GM19023 (cell line): ENCODE data around the gene SLC25A30.
"Not testable (repeated sequence)": the region's sequence is repeated elsewhere in the genome, so short reads cannot be mapped to it uniquely, and the experiment has no call there.

Experiments used
- ATAC-seq: cut with Tn5 transposase; IDR thresholded peaks from one replicate; pipeline ENCODE4 v1.9.1; 2021; ENCODE audit warnings: mild to moderate bottlenecking, moderate library complexity; ENCODE audit not compliant: unreplicated experiment

SLC25A30 gene

DNA sequence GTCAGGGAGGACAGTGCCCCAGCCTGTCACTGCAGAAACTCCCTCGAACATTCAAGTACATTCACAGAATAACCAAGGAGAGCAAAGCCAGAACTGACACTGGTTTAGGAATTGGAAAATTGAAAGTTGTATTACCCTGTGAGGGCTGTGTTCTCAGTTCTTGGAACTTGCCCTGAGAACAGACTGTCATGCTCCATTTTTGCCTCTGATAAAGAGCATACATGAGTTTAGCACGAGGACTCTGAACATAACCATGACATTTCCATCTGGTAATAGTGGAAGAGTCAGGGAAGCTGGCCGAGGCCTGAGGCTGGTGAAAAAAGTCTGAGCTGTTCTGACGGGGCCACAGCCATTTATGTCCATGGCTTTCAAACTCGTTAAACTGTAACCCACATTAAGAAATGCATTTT lies 15.2 kb upstream of the SLC25A30 start:
- no peak for ATAC-seq

DNA sequence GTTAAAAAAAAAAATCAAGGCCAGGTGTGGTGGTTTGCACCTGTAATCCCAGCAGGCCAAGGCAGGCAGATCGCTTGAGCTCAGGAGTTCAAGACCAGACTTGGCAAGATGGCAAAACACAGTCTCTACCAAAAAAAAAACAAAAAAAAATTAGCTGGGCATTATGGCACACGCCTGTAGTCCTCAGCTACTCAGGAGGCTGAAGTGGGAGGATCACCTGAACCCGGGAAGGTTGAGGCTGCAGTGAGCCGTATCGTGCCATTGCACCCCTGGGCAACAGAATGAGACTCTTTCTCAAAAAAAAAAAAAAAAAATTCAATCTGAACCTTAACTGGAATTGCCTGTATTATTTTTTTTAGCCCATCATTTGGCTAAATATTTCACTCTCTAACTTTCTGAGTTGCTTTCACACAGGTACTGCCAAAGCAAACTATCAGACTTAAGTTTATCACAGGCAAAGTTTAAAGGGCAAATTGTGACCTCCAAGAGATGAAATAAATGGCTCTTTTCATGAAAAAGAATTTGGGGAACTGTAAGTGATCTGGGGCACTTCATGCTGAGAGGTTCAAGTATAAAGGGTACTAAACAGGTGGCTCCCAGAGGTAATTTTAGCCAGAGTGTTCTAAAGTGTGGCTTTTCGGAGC lies 14.7 kb upstream of the SLC25A30 start:
- ATAC-seq = no peak

DNA sequence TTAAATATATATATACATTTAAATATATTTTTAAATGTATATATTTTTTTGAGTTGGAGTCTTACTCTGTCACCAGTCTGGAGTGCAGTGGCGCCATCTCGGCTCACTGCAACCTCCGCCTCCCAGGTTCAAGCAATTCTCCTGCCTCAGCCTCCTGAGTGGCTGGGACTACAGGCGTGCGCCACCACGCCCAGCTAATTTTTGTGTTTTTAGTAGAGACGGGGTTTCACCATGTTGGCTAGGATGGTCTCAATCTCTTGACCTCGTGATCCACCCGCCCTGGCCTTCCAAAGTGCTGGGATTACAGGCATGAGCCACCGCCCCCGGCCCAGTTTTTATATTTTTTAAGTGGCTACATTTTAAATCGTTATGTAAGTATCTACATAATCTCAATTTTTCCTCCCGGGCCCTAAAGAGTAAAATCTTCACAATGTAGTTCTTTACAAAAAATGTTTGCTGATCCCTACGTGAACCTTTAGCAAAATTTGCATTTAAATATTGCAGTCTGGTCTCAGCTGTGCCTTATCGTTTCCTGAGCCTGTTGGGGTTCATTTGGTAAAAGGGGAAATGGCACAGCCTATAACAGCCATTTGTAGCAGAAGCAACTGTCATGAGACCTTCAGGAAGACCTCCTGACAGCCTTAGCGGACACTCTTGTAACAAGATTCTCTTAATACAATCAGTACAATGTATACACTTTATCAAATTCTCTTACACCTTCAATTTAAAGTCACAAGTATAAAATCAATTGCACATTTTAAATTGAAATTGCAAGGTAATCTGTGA lies 8.1 kb upstream of the SLC25A30 start:
- not testable (repeated sequence) for ATAC-seq

DNA sequence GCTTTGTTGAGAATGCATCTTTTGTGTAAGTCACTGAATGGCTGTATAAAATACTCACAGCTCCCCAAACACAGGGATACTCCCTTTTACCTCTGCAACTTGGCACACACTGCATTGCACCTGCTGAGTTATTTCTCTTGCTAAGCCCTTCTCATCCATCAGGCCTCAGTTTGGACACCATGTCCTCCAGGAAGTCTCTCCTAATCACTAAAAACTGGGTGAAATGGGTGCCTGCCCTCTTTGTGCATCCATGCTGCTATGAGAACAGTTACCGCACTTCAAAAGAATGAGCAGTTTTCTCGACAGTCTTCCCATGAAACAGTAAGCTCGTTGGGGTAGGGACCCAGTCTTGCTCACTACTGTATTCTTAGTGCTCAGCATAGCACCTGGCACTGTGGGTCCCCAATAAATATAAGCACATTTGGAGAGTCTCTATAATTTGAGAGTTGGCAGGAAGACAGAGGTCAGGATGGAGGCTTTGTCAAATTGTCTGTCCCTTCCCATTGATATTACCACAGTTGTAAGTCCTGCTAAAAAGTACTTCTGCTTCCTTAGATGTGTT lies 4.6 kb upstream of the SLC25A30 start:
- ATAC-seq = no peak

DNA sequence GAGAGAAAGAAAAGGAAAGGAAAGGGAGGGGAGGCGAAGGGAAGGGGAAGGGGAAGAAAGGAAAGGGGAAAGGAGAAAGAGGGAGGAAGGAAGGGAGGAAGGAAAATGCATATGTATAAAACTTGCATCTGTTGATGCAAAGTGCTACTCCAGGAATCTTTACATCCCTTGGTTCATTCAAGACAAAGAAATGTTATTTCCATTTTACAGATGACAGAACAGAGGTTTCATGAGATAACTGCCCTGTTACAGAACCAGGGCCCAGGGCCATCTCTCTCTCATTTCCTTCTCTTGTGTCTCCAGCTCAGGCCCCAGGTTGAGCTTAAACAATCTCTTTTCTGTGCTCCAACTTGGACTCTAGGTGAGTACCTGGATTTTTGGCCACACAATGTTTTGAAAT lies 1.8 kb upstream of the SLC25A30 start:
- ATAC-seq = no peak

DNA sequence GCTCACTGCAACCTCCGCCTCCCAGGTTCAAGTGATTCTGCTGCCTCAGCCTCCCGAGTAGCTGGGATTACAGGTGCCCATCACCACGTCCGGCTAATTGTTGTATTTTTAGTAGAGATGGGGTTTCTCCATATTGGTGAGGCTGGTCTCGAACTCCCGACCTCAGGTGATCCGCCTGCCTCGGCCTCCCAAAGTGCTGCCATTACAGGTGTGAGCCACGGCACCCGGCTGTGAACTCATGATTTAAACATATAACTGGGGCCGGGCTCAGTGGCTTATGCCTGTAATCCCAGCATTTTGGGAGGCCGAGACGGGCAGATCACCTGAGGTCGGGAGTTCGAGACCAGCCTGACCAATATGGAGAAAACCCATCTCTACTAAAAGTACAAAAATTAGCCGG lies 1.2 kb upstream of the SLC25A30 start:
- not testable (repeated sequence) for ATAC-seq

DNA sequence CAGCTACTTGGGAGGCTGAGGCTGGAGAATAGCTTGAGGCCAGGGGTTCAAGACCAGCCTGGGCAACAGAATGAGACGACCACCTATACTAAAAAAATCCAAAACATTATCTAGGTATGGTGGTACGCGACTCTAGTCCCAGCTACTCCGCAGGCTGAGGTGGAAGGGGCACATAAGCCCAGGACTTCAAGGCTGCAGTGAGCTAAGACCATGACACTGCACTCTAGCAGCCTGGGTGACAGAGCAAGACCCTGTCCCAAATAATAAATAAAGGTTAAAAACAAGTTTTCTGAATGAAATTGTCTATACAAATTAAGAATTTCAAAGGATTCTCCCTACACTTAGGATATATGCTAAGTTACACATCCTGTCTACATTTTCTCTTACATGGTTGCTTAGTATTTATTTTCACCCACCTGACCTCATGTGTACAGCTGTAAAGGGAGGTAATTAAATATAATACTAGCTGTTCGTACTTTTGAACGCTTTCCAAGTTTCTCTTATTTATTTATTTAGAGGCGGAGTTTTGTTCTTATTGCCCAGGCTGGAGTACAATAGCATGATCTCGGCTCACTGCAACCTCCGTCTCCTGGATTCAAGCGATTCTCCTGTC lies 1.6 kb downstream of the SLC25A30 start:
- no peak for ATAC-seq

DNA sequence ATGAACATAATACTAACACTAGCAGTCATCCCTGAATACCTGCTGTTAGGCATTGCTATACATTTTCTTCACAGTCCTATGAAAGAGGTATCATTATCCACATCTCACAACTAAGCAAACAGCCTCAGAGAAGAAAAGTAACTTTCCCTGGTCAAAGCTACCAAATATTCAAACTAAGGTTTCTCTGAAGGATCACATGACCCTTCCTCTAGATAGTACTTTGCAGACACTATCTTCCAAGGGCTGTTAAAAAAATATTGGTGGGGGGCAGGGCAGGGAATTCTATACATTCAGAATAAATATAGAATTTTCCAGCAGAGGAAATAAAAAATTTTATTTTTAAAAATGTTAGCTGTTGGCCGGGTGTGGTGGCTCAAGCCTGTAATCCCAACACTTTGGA lies 3.1 kb downstream of the SLC25A30 start:
- ATAC-seq = no peak

DNA sequence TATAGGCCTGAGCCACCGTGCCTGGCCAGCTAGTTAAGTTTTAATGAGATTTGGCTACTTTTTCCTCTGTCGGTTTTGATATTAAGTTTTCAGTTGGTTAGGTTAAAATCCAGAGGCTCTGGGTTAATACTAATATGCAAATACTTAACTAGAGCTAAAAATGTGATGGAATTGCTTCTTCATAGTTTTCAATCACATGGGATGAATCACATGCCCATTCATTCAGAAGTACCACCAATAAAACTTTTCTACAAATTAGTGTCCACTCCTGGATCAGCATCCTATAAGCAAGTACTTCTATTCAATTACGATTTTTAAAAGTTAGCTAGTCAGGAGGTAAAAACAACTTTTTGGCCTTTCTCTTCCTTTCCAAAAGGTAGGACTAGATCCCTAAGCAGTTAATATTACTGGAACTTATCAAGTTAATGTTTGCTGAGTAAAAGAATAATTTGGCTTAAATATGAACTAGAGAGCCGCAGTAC lies 4.3 kb downstream of the SLC25A30 start:
- no peak for ATAC-seq

DNA sequence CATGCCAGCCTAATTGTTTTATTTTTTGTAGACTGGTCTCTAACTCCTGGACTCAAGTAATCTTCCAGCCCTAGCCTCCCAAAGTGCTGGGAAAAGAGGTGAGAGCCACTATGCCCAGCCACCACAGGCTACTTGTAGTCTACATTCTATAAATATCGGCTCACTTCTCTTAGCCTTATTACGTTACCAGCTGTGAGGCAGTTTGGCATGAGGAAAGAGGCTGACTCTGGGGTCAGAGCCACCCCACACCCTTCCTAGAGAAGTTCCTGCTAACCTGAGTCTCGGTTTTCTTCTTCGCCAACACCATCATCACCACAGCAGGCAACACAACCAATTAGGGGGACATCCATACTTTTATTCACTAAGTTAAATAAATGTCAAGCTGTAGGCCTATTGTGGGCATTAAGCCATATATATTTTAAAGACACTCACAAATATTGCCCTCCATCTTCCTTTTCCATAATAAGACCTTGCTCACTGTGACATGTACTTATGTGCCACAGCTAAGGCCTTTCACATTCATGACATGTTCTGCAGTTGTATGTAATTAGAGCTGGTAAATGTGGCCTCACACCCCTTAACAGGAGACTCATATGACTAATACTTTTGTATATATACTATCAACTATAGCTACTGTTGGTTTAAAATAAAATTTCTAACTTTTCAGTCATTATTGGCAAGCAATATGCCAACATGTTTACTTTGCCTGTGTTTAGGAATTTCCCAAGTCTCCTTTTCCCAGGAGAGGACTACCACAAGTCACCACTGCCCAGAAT lies 5.7 kb downstream of the SLC25A30 start:
- no peak for ATAC-seq

DNA sequence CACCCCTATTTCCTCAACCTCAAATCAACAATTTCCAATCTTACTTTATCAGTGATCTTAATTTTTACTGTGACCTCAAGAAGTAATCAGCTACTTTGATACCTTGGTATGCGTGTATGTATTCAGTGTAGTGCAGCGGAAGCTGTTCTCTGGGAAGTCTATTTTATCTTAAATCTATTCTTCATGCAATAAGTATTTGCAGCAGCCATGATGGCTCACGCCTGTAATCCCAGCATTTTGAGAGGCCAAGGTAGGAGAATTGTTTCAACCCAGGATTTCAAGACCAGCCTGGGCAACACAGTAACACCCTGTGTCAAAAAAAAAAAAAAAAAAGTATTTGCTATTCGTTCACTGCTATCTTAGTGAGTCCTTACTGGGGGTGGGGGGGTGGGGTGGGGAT lies 6.5 kb downstream of the SLC25A30 start:
- no peak for ATAC-seq

DNA sequence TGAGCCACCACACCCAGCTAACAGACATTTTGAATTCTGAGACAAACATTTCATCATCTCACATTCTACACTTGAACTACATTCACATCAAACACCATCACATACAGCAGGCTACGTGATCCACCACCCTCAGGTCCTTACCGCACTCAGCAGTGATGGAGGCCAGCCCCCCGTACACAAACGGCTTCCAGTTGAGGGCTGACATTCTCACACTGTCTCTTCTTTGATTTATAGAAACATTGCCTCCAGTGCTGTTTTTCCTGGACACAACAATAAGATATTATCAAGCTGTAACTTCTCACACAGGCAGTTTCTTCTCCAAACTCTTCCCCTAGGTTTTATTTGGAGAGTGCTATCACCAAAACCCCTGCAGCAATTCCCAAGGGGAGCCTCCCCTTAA lies 7.0 kb downstream of the SLC25A30 start:
- no peak for ATAC-seq

DNA sequence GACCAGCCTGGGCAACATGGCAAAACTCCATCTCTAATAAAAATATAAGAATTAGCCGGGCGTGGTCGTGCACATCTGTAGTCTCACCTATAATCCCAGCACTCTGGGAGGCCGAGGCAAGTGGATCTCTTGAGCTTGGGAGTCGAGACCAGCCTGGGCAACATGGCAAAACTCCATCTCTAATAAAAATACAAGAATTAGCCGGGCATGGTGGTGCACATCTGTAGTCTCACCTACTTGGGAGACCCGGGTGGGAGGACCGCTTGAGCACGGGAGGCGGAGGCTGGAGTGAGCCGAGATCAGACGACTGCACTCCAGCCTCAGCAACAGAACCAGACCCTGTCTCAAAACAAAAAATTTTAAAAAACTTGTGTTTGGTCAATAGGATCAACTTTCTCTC lies 7.7 kb downstream of the SLC25A30 start:
- no peak for ATAC-seq

DNA sequence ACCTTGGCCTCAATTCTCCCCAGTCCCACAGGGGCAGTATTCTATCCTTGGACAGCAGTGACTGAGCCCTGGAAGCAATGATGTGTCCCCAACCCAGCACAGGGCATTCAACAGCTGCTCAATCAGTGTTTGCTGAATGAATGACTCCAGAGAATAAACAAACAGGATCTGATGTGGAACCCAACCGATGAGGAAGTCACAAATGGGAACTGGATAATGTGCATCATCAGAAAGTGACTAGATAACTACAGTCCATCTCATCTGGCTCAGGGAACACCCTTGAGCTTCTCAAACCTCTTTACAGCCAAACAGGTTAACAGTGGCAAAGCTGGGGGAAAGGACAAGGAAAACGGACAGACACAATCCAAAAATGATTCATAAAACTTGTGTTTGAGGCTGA lies 8.2 kb downstream of the SLC25A30 start:
- no peak for ATAC-seq

DNA sequence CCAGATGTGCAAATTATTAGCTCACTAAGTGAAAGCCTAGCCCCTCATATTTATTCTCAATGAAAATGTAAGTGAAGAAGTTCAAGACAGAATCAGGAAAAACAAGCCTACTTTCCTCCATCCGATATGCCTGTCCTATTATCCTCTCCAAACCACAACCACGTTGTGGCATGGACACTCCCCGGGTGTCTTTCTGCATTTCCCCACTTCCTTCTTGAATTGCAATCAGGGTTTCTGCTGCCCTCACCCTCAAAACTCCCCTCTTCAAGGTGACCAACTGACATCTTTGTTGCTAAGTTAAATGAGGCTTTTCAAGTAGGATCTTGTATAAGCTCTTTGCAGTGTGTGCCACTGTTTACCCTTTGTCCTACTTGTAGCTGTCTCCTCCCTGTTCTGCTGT lies 11.8 kb downstream of the SLC25A30 start:
- ATAC-seq = no peak

DNA sequence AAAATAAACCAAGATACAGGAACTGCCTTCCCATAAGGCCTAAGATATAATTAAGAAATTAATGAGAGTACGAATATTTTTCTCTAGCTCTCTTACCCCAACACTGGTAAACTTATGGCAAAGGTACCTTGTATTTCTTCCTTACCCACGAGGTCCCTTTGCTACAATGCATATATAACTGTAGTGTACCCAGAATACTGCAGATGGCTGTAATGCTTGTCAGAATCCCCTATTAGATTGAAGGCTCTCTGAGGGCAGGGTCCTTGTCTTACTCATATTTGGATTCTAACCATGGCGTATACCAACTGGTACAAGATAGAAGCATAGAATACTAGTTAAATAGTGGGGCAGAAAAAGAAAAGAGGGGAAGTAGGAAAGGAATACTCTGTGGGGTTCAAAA lies 15.1 kb downstream of the SLC25A30 start:
- no peak for ATAC-seq

DNA sequence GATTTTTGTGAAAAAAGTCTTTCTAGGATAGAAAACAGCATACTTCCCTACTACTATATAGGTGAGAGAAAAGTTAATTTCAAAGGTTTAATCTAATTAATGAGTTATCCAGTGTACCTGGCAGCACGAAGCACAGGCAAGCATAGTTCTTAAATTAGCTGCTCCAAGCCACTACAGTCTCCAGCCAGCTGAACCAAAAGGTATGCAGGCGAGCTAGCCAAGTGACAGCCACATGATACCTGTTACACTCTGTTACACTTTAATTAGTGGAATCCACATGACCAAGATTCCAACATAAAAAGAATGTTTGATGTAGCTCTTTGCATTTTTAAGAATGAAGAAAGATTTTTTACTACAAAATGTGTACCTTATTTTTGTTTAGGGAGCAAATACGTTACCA lies 15.5 kb downstream of the SLC25A30 start:
- no peak for ATAC-seq

DNA sequence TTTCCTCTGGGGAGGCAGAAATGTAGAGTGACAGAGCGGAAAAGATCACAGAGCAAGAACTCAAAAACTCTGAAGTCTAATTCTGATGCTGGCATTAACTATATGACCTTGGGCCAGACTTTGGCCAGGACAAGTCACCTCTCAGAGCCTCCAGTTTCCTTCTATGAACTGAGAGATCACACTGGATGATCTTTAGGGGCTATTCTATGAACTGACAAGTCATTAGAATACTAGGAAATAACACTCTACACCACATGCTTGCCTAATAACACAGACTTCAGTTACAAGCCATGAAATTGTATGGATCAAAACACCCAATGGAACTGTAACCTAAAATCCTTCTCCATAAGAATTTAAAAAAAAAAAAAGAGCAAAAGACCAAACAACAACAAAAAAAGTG lies 16.9 kb downstream of the SLC25A30 start:
- ATAC-seq = no peak

DNA sequence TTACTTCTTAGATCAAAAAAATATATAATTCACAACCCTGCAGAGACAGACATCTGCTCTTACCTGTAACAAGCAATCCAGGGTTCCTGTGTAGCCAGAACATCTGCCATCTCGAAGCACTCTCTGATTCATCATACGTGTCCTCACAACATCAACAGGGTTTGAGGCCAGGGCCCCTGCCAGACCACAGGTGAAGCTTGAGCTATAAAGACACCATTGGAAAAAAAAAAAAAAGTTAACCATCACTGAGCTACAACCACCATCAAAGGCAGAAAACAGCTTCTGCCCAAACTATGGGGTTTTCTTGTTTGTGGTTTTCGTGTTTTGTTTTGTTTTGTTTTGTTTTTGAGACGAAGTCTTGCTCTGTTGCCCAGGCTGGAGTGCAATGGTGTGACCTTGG lies 19.3 kb downstream of the SLC25A30 start:
- no peak for ATAC-seq

DNA sequence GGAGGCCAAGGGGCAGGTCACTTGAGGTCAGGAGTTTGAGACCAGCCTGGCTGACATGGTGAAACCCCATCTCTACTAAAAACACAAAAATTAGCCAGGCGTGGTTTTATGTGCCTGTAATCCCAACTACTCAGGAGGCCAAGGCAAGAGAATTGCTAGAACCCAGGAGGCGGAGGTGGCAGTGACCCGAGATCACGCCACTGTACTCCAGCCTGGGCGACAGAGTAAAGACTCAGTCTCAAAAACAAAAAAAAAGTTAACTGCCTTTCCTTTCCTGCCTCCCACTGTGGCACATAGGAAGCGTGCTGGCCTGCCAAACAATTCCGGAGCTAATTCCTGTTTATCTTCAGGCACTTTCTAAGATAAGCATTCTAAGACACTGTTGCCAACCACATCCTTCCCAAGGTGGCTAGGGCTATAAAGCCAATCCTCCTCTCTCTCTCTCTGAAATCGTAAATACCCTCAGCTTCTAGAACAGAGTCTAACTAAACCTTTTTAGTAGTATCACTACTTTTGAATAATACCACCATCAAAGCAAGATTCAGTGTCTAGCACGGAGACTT lies 21.6 kb downstream of the SLC25A30 start:
- no peak for ATAC-seq
